Adipocyte (in vitro differentiated cells): ENCODE measurements around the gene COL9A1.
"Not testable (repeated sequence)": the region's sequence is repeated elsewhere in the genome, so short reads cannot be mapped to it uniquely, and the experiment has no call there.

Experiments used
- DNase-seq: peaks from one replicate; pipeline ENCODE4 v3.0.0-alpha.2; 2015; ENCODE audit warnings: low read depth
- H3K27me3 ChIP-seq: replicated peaks from 2 replicates; pipeline ENCODE4 v1.7.0; 2013; ENCODE audit warnings: mild to moderate bottlenecking, low read length, moderate library complexity; ENCODE audit not compliant: control insufficient read depth, insufficient read depth
- H3K36me3 ChIP-seq: 2 replicates; pipeline ENCODE4 v1.7.0; 2013; ENCODE audit warnings: low read length, mild to moderate bottlenecking, moderate library complexity; ENCODE audit not compliant: control insufficient read depth, insufficient read depth, severe bottlenecking
- H3K4me1 ChIP-seq: 2 replicates; pipeline ENCODE4 v1.7.0; 2013; ENCODE audit warnings: mild to moderate bottlenecking, low read length, moderate library complexity; ENCODE audit not compliant: control insufficient read depth, insufficient read depth
- H3K4me3 ChIP-seq: 2 replicates; pipeline ENCODE4 v1.7.0; 2013; ENCODE audit warnings: mild to moderate bottlenecking, low read length, moderate library complexity
- H3K9ac ChIP-seq: 2 replicates; pipeline ENCODE4 v1.7.0; 2013; ENCODE audit warnings: mild to moderate bottlenecking, low read length, moderate library complexity
- H3K9me3 ChIP-seq: 2 replicates; pipeline ENCODE4 v1.7.0; 2013; ENCODE audit warnings: mild to moderate bottlenecking, low read length, moderate library complexity; ENCODE audit not compliant: control insufficient read depth

Gene COL9A1

DNA sequence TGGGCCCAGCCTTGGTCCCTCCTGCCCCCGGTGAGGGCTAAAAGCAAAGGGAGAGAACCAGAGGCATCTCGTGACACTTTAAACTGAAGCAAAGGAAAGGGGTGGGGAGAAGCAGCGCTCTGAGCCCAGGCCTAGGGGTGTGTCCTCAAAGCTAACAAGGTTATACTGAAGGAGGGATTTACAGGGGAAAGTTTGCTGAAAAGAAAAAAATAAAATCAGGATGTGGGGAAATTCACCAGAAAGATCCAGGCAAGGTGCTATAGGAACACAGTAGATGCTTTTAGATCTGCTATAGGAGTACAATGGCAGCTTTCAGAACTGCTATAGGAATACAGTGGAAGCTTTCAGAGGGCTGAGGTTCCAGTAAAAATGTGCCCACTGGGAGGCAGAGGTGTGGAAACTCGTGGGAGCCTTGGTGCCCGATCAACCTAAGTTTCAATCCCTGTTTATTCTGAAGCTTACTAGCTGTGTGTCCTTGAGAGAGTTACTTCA lies at the start of gene COL9A1:
Gene COL9A1, minus strand, starts transcription at position 51 of the 492 bp plus-strand sequence. CDS start 160 bp downstream, outside the sequence.
- no peaks in the 10 kb centered on the region for H3K4me1 ChIP-seq
- no peaks in the 10 kb centered on the region for H3K36me3 ChIP-seq
- no peaks in the 10 kb centered on the region for H3K9me3 ChIP-seq
- H3K9ac ChIP-seq = no peak within 1 kb of the TSS
- H3K4me3 ChIP-seq = no peak within 1 kb of the TSS
- H3K27me3 ChIP-seq = peaks cover 48% of the 10 kb centered on the region
- no peak for DNase-seq

GRCh38 chr6:70351461-70351860 lies 48.6 kb upstream of the COL9A1 start:
- no peaks in the 10 kb centered on the region for H3K36me3 ChIP-seq
- peaks cover 8% of the 10 kb centered on the region for H3K9me3 ChIP-seq
- DNase-seq = no peak
- H3K9ac ChIP-seq = no peak overlapping the region
- H3K27me3 ChIP-seq = peaks cover 15% of the 10 kb centered on the region
- H3K4me3 ChIP-seq = no peak overlapping the region
- H3K4me1 ChIP-seq = no peaks in the 10 kb centered on the region

DNA sequence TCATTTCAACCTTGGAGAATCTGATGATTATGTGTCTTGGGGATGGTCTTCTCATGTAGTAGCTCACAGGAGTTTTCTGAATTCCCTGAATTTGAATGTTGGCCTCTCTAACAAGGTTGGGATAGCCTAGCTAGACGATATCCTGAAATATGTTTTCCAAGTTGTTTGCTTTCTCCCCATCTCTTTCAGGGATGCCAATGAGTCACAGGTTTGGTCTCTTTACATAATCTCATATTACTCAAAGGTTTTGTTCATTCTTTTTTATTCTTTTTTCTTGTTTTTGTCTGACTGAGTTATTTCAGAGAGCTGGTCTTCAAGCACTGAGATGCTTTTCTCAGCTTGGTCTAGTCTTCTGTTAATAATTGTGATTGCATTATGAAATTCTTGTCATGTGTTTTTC lies 42.7 kb upstream of the COL9A1 start:
- H3K27me3 ChIP-seq = peaks cover 16% of the 10 kb centered on the region
- H3K9me3 ChIP-seq = no peaks in the 10 kb centered on the region
- no peak overlapping the region for H3K9ac ChIP-seq
- H3K4me1 ChIP-seq = no peaks in the 10 kb centered on the region
- H3K36me3 ChIP-seq = no peaks in the 10 kb centered on the region
- H3K4me3 ChIP-seq = no peak overlapping the region
- DNase-seq = no peak

DNA sequence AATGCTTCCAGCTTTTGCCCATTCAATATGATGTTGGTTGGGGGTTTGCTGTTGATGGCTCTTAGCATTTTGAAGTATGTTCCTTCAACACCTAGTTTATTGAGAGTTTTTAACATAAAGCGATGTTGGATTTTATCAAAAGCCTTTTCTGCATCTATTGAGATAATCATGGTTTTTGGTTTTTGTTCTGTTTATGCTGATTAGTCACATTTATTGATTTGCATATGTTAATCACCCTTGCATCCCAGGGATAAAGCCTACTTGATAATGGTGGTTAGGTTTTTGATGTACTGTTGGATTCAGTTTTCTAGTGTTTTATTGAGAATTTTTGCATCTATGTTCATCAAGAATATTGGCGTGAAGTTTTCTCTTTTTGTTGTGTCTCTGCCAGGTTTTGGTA lies 40.4 kb upstream of the COL9A1 start:
- Histone ChIP-seq H3K4me3 (no peak overlapping the region), H3K36me3 (no peaks in the 10 kb centered on the region), H3K9ac (no peak overlapping the region), H3K4me1 (no peaks in the 10 kb centered on the region), H3K27me3 (peaks cover 16% of the 10 kb centered on the region), H3K9me3 (peaks cover 8% of the 10 kb centered on the region)
- no peak for DNase-seq

- H3K36me3 ChIP-seq, H3K27me3 ChIP-seq, H3K4me1 ChIP-seq, DNase-seq, H3K4me3 ChIP-seq, H3K9ac ChIP-seq: not testable (repeated sequence)
- peaks cover 12% of the 10 kb centered on the region for H3K9me3 ChIP-seq
Measured at GRCh38 chr6:70339810-70340209, 36.9 kb upstream of the COL9A1 start.

- Histone ChIP-seq H3K27me3 (peaks cover 3% of the 10 kb centered on the region), H3K36me3 (no peaks in the 10 kb centered on the region), H3K4me1 (no peaks in the 10 kb centered on the region), H3K4me3 (no peak overlapping the region), H3K9ac (no peak overlapping the region), H3K9me3 (peaks cover 12% of the 10 kb centered on the region)
- DNase-seq = no peak
Measured at GRCh38 chr6:70338775-70339174, 35.9 kb upstream of the COL9A1 start.

DNA sequence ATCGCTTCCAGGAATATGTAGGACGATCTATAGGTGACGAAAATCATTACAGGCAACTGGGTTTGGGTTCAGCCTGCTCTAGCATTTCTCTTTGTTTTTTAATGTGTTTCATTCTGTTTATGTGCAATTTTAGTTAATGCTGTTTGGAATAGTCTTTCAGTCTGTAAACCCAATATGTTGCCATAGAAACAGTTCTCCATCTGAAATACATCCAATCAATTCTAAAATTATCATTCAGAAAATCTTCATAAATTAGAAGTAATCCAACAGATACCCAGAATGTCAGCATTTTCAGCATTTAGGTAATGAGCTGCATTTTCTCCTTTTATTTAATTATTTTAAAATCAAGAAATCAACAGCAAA lies 34.8 kb upstream of the COL9A1 start:
- H3K36me3 ChIP-seq = no peaks in the 10 kb centered on the region
- no peak overlapping the region for H3K4me3 ChIP-seq
- no peak overlapping the region for H3K9ac ChIP-seq
- H3K9me3 ChIP-seq = peaks cover 16% of the 10 kb centered on the region
- H3K4me1 ChIP-seq = no peaks in the 10 kb centered on the region
- H3K27me3 ChIP-seq = peaks cover 3% of the 10 kb centered on the region
- no peak for DNase-seq

- Histone ChIP-seq H3K36me3 (no peaks in the 10 kb centered on the region), H3K27me3 (peaks cover 3% of the 10 kb centered on the region), H3K4me1 (no peaks in the 10 kb centered on the region), H3K9me3 (peaks cover 16% of the 10 kb centered on the region), H3K4me3 (no peak overlapping the region), H3K9ac (no peak overlapping the region)
- DNase-seq = no peak
Measured at GRCh38 chr6:70336996-70337742, 34.3 kb upstream of the COL9A1 start.

GRCh38 chr6:70327036-70327435 lies 24.2 kb upstream of the COL9A1 start:
- Histone ChIP-seq H3K9me3 (no peaks in the 10 kb centered on the region), H3K4me1 (no peaks in the 10 kb centered on the region), H3K36me3 (no peaks in the 10 kb centered on the region), H3K27me3 (peaks cover 11% of the 10 kb centered on the region), H3K4me3 (no peak overlapping the region), H3K9ac (no peak overlapping the region)
- no peak for DNase-seq

DNA sequence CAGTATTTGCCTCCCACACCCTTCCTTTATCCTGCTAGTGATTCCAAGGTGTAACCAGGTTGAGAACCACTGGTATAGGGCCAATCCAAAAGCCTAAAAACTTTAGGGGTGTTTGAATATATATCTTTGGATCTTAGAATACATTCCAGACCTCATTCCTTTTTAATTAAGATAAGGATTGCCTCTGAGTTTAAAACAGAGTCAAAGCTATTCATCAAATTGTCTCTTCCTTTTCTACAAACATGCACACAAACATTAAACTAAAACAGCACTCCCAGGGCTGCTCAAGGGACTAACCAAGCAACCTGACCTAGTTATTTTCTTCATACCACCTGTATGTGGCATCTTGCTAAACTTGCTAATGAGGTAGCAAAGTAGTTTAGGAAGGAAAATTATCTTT lies 22.1 kb upstream of the COL9A1 start:
- Histone ChIP-seq H3K27me3 (peaks cover 11% of the 10 kb centered on the region), H3K4me3 (no peak overlapping the region), H3K9ac (no peak overlapping the region), H3K9me3 (no peaks in the 10 kb centered on the region), H3K36me3 (no peaks in the 10 kb centered on the region), H3K4me1 (no peaks in the 10 kb centered on the region)
- no peak for DNase-seq

DNA sequence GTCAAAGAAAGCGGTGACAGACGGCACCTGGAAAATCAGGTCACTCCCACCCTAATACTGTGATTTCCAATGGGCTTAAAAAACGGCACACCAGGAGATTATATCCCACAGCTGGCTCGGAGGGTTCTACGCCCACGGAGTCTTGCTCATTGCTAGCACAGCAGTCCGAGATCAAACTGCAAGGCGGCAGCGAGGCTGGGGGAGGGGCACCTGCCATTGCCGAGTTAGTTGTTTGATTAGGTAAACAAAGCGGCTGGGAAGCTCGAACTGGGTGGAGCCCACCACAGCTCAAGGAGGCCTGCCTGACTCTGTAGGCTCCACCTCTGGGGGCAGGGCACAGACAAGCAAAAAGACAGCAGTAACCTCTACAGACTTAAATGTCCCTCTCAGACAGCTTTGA lies 14.9 kb upstream of the COL9A1 start:
- H3K27me3 ChIP-seq = peaks cover 42% of the 10 kb centered on the region
- not testable (repeated sequence) for H3K4me3 ChIP-seq, DNase-seq, H3K9ac ChIP-seq, H3K4me1 ChIP-seq, H3K9me3 ChIP-seq, H3K36me3 ChIP-seq
